Measurements from ENCODE around the gene ATP5PF.
A peak's percentile ranks its signal among the peaks of the same experiment; 100 is the strongest.
"Not testable (repeated sequence)": the region's sequence is repeated elsewhere in the genome, so short reads cannot be mapped to it uniquely, and the experiment has no call there.

ATP5PF gene

GRCh38 chr21:25734904-25735645, at the start of gene ATP5PF, which contains the start of gene GABPA:
Gene ATP5PF, minus strand, starts transcription at chr21:25734904. Its CDS starts 5,110 bp downstream, at chr21:25729794.
Gene GABPA, plus strand, starts transcription at chr21:25734972. Its CDS starts 6,627 bp downstream, at chr21:25741599.
- peak; percentile 96 for DNase-seq

DNA sequence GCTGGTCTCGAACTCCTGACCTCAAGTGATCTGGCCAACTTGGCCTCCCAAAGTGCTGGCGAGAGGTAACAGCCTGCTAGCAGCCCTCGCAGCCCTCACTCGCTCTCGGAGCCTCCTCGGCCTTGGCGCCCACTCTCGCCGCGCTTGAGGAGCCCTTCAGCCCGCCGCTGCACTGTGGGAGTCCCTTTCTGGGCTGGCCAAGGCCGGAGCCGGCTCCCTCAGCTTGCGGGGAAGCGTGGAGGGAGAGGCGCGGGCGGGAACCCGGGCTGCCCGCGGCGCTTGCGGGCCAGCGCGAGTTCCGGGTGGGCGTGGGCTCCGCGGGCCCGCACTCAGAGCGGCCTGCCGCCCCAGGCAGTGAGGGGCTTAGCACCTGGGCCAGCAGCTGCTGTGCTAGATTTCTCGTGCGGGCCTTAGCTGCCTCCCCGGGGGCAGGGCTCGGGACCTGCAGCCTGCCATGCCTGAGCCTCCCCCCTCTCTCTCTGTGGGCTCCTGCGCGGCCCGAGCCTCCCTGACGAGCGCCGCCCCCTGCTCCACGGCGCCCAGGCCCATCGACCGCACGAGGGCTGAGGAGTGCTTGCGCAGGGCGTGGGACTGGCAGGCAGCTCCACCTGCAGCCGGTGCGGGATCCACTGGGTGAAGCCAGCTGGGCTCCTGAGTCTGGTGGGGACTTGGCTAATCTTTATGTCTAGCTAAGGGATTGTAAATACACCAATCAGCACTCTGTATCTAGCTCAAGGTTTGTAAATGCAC, 43.6 kb upstream of the ATP5PF start:
- not testable (repeated sequence) for DNase-seq

- no peak for DNase-seq
Observed at GRCh38 chr21:25776440-25776839, 41.7 kb upstream of the ATP5PF start.

DNA sequence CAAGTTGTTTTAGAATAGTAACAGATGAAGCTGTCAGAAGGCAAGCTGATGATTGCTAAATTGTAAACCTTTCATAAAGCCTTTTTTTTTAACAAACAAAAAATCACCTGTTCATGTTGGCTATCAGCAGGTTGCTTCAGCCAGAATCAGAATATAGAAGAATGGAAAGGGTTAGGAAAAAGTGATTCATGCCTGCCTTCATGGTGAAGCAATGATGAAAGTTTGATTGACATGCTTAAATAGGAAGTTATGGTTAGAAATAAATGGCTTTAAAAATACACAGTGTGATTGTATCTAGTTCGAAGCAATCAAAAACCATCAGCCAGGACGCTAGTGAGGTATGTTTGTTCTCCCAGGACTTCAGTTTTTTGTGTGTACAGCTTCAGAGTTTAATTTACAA, 38.0 kb upstream of the ATP5PF start:
- no peak for DNase-seq

GRCh38 chr21:25767921-25768320, 33.2 kb upstream of the ATP5PF start:
- no peak for DNase-seq

DNA sequence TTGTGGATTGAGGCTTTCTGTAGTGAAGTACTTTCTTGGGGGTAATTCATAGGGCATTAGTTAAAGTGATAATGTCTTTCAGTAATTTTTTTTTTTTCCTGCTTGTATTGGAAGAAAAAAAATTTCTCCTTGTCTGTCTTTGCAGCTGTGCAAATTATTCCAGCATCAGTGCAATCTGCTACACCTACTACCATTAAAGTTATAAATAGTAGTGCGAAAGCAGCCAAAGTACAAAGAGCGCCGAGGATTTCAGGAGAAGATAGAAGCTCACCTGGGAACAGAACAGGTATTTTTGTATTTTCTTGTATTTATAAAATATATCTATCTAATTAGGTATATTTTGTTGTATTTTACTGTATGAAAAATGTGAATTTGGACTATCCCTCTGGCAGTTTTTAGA, 29.4 kb upstream of the ATP5PF start:
- DNase-seq, result no peak

DNA sequence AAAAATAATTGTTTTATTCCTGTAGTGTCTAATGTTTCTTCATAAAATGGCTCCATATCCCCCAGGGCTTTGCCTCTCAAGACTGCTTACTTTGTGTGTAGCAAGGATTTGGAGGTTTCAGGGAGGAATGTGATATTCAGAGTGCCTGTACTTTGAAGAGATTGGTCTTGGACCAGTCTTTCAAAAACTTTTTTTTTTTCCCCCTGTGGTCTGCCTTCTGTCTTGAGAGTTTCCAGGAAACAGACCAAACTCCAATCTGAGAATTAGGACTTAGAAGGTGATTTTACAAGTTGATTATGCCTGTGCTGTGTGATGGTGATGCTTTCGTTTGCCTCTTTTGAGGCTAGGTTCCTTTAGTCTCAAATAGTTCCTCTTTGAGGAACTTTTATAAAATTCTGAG, 26.0 kb upstream of the ATP5PF start:
- DNase-seq, result no peak

- DNase-seq, result no peak
Observed at GRCh38 chr21:25760061-25760460, 25.4 kb upstream of the ATP5PF start.

GRCh38 chr21:25759573-25759972, 24.9 kb upstream of the ATP5PF start:
- DNase-seq, result no peak

GRCh38 chr21:25757531-25757930, 22.8 kb upstream of the ATP5PF start:
- no peak for DNase-seq

GRCh38 chr21:25756190-25756932, 21.7 kb upstream of the ATP5PF start:
- no peak for DNase-seq

GRCh38 chr21:25752416-25752815, 17.7 kb upstream of the ATP5PF start:
- DNase-seq, result no peak

DNA sequence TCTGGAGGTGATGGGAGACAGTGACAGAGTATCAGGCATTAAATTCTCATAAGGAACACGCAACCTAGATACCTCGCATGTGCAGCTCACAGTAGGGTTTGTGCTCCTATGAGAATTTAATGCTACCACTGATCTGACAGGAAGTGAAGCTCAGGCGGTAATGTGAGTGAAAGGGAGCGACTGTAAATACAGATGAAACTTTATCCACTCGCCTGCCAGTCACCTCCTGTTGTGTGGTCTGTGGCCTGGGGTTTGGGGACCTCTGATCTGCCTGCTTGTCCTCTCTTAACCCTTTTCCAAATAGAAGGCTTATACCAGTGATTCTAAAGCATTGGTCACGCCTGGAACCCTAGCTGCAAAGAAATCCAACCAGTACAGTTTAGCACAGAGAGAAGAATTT, 15.4 kb upstream of the ATP5PF start:
- no peak for DNase-seq

- no peak for DNase-seq
Observed at GRCh38 chr21:25744854-25745253, 10.2 kb upstream of the ATP5PF start.

- DNase-seq, result no peak
Observed at GRCh38 chr21:25742900-25743299, 8.2 kb upstream of the ATP5PF start.

DNA sequence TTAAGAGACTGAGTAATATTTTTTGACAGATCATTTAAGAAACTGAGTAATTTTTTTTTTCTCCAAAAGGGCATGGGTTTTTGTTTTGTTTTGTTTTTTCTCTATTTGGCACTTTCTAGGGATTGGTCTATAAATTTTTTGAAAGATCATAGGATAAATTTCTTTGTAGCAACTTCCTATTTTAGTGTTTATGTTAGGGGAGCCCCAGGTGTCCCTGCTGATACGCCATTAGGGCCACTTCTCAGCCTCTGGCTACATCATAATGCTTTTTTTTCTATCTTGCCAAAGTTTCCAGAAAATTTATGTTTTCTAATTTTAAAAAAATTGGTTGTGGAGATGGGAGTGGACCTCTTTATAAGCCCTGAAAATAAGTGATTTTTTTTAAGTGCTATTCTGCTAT, 2.7 kb upstream of the ATP5PF start:
- DNase-seq, result no peak

GRCh38 chr21:25735646-25736597, 1.2 kb upstream of the ATP5PF start:
- peak; percentile 92 for DNase-seq

GRCh38 chr21:25734654-25734903, 125 bp downstream of the ATP5PF start:
- DNase-seq, result no peak

DNA sequence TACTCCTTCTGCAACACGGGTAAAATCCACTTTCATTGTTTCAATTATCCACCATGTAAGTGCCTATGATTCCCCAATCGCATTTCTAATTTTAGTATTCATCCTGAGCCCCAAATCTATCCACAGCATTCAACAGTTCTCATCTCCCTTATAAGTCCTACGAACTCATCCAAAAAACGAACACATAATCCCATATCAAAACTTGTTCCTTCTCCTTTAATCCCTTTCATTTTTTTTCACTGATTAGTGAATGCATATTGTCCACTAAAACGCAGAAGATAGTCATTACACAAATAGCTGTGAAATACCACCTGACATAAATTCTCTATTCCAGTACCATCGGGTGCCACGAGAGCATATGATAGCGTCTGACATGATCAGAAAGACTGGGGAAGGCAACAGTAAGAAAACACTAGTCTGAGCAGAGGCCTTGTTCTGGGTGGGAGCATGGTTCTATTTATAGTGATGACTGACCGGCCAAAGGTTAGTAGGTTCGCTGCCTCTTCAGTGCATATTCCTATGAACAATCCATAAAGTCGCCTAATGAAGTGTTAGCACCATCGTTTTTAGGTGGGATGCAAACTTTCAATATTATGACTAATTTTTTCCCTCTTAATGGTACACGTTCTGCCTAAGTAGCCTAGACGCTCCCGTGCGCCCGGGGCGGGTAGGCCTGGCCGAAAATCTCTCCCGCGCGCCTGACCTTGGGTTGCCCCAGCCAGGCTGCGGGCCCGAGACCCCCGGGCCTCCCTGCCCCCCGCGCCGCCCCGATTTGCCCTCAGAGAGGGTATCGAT, 648 bp downstream of the ATP5PF start:
- DNase-seq, result no peak

DNA sequence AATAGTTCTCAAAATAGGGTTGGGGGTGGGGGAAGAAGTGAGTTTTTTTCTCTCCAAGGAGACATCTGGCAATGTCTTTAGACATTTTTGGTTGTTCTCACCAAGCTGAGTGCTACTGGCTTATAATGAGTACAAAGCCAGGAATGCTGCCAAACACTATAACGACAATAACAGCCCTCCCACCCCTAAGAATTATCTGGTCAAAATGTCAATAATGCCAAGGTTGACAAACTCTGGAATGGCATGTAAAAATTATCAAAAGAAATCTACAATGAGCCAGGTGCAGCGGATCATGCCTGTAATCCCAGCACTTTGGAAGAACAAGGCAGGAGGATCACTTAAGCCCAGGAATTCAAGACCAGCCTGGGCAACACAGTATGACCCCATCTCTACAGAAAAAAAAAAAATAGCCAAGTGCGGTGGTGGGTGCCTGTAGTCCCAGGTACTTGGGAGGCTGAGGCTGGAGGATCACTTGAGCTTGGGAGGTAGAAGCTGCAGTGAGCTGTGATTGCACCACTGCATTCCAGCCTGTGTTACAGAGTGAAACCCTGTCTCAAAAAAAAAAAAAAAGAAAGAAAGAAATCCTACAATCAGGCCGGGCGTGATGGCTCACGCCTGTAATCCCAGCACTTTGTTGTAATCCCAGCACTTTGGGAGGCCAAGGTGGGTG, 2.5 kb downstream of the ATP5PF start:
- DNase-seq, result no peak

DNA sequence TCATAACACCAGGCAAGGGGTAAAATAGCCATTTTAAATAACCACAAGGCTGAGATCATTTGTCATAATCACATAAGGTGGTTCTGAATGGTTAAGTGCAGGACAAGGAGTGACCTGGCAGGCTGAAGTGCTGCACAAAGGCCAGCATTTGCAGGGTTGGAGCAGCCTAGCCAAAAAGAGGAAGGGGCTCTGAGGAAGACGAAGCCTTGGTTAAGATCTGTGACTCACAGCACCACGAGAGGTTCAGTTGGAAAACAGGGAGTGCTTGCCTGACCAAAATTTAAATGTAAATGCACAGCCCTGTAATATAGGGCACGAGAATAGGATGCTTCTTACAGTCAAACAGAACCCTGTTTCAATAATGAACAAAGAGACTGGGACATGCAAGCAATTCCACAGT, 12.1 kb downstream of the ATP5PF start:
- DNase-seq, result no peak
